Epidermal melanocyte (primary cell): Measurements from ENCODE around the gene TNFRSF18.
A peak's percentile ranks its signal among the peaks of the same experiment; 100 is the strongest.
"Not testable (repeated sequence)": the region's sequence is repeated elsewhere in the genome, so short reads cannot be mapped to it uniquely, and the experiment has no call there.

Source experiments
- DNase-seq: peaks from one replicate; pipeline ENCODE4 v3.0.0; 2011; ENCODE audit warnings: low spot score; ENCODE audit not compliant: insufficient read length

Gene TNFRSF18

DNA sequence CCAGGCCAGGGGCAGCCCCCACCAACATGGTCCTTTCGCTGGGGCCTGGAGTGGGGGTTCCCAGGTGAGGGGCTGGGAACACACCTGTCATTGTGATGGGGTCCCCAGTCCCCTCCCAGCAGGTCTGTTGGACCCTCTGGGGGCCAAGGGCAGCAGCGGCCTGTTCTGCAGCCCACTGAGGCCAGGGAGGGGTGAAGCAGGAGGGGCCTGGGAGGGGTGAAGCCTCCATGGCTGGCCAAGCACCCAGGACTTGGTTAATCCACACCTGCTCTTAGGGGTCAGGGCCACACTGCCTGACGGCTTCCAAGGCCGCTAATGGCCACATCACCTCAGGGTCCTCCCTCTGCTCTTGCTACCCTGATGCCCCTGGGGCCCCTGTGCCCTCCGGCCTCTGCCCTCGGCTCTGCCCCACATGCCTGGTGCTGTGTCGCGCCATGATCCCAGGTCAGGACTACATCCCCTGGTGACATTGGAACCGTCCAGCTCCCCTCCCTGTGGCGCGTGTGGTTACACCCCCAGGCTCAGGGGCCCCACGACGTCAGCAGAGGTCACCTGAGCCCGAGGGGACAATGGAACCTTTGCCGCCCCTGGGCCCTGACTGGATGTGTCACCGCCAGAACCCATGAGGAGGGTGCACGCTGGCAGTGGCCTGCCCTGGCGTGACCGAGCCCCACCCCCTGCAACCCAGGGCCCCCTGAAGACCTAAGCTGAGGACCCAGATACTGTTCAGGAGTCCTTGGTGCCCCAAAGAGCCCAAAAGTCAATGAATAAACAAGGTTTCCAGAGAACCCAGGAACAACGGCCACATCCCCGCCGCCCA, 7.0 kb downstream of the TNFRSF18 start:
- DNase-seq = no peak

DNA sequence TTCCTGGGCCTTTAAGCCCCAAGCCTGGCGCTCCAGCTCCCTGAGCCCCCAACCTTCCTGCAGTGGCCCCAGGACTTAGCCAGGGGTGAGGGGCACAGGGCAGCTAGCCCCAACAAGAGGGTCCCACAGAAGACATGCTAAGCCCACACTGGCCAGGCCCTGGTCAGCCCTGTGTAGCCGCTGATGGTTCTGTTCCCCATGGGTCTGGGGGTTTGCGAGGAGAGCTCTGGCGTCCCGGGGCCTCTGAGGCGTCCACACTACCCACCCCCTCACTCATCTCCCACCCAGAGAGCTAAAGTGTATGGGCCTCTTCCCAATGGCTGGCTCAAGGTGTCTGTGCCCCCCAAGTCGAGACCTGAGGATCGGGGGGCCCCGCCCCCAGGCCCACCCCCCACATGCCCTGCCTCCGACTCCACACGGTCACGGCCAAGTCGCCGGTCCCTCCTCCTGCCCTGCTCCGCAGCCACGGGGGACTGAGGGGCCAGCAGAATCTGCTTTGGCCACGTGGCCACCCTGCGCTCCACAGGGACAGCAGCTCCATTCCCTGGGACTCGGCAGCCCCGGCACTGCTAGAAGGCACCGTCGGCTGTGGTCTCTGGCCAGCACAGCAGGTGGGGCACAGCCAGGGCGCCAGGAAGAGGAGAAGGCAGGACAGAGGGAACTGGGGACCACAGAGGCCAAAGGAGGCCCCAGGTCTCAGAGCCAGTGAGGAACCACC, 7.8 kb downstream of the TNFRSF18 start:
- no peak for DNase-seq

DNA sequence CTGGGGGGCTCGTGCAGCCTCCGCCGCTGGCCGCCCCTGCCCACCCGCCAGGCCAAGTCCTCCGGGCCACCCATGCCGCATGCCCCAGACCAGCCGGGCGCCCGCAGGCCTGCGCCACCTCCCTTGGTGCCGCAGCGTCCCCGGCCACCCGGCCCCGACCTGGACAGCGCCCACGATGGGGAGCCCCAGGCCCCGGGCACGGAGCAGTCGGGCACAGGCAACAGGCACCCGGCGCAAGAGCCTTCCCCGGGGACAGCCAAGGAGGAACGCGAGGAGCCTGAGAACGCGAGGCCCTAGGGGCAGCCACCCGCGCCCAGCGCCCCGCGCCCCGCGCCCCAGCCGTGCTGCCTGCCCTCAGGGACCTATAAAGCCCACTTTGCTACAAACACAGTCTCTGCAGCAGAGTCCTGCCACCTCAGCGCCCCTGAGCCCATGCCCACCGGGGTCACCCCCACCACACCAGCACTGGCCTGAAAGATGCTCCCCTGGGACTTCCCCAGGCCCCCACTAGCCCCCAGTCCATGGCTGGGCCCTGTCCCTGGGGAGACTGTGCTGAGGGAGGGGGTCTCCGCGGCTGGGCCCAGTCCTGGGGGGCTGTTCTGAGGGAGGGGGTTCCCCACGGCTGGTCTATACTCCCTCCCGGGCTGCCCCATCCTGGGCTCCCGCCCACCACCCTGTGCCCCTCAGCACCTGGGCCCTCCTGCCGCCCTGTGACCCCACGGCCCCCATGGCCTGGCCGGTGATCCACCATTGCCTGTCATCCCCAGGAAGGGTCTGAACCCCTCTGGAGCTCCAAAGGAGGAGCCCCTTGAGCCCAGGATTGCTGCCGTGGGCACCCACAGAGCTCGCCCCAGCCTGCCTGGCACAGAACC, 8.6 kb downstream of the TNFRSF18 start:
- peak; percentile 2 for DNase-seq

DNA sequence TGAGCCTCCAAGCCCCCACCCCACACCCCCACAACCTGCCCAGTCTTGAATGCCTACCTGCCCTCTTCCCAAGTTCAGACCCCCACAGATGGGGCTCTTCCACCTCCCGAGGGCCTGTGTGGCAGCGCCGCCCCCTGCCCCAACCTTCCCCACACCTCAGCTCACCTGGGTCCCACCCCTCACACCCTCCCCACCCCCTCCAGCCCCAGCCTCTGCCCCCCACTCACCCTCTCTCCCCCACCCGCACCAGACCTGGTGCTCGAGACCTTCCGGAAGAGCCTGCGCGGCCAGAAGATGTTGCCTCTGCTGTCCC, 9.2 kb downstream of the TNFRSF18 start:
- peak; percentile 11 for DNase-seq

DNA sequence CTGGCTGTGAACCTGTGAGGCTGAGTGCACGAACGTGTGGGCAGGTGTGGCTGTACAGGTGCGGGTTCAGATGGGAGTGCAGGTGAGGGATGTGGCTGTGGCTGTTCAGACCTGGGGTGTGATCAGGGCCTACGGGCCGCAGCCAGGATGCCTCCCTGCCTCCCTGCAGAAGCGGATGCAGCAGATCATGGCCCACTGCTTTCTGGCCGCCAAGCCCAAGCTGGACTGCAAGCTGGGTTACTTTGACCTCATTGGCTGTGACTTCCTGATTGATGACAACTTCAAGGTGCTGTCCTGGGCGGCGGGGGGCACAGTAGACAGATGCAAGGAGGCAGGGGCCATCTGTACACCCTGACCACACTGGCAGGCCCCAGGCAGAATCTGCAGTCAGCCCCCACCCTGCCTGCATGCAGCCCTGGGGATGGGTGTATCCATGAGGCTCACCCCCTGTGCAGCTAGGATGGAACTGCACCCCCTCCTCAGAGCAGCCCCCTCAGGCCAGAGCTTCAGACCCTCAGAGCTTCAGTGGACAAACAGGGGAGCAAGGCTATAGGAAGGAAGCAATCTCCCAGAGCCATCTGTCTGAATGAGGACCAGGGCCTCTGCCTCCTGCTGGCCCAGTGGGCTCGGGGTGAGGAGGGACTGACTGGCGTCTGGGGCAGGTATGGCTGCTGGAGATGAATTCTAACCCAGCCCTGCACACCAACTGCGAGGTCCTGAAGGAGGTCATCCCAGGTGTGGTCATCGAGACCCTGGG, 9.8 kb downstream of the TNFRSF18 start:
- DNase-seq = peak; percentile 8

DNA sequence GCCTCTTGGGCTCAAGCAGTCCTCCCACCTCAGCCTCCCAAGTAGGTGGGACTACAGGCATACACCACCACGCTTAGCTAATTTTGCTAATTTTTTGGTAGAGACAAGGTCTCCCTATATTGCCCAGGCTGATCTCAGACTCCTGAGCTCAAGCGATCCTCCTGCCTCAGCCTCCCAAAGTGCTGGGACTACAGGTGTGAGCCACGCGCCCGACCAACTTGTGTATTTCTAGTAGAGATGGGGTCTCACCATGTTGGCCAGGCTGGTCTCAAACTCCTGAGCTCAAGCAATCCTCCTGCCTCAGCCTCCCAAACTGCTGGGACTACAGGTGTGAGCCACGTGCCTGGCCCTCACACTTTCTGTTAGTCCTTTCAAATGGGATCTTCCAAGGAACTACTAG, 10.7 kb downstream of the TNFRSF18 start:
- not testable (repeated sequence) for DNase-seq

DNA sequence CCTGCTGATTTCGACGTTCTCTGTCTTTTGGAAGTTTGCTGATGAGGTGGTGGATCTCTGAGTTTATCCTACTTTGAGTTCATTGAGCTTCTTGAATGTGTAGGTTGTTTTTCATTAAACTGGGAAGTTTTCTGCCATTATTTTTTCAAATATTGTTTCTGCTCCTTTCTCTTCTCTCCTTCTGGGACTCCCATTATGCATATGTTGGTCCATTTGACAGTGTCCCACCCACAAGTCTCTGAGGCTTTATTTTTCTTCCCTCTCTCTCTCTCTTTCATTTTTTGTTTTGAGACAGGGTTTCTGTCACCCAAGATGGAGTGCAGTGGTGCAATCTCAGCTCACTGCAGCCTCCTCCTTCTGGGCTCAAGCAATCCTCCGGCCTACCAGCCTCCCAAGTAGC, 11.7 kb downstream of the TNFRSF18 start:
- no peak for DNase-seq

DNA sequence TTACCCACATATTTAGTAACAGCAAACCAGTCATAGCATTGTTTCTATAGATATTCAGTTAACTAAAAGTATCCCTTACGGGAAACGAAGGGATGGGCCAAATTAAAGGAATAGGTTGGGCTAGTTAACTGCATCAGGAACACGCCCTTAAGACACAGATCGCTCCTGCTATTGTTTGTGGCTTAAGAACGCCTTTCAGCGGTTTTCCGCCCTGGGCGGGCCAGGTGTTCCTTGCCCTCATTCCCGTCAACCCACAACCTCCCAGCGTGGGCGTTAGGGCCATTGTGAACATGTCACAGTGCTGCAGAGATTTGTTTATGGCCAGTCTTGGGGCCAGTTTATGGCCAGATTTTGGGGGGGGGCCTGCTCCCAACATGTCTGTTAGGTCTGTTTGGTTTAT, 14.7 kb downstream of the TNFRSF18 start:
- DNase-seq = no peak

DNA sequence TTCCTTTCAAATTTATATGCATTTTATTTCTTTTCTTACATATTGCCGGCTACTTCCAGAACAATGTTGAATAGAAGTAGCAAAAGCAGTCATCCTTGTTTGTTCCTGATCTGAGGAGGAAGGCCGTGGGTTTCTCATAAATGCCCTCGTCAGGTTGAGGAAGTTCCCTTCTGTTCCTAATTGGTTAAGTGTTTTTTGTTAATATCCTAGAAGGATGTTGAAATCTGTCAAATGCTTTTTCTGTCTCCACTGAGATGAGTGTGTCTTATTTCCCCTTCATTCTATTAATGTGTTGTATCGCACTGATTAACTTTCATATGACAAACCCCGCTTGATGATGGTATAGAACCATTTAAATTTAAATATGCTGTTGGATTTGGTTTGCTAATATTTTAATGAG, 17.3 kb downstream of the TNFRSF18 start:
- DNase-seq = no peak

DNA sequence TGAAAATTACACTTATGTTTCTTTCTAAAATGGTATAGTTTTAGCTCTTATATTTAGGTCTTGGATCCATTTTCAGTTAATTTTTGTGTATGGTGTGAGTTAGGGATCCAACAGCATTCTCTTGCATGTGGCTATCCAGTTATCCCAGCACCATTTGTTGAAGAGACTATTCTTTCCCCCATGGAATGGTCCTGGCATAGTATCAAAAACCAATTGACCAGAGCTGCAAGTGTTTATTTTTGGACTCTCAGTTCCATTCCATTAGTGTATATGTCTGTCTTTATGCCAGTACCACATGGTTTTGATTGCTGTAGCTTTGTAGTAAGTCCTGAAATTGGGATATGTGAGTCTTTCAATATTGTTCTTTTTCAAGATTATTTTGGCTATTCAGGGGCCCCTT, 18.5 kb downstream of the TNFRSF18 start:
- DNase-seq = peak; percentile 16

DNA sequence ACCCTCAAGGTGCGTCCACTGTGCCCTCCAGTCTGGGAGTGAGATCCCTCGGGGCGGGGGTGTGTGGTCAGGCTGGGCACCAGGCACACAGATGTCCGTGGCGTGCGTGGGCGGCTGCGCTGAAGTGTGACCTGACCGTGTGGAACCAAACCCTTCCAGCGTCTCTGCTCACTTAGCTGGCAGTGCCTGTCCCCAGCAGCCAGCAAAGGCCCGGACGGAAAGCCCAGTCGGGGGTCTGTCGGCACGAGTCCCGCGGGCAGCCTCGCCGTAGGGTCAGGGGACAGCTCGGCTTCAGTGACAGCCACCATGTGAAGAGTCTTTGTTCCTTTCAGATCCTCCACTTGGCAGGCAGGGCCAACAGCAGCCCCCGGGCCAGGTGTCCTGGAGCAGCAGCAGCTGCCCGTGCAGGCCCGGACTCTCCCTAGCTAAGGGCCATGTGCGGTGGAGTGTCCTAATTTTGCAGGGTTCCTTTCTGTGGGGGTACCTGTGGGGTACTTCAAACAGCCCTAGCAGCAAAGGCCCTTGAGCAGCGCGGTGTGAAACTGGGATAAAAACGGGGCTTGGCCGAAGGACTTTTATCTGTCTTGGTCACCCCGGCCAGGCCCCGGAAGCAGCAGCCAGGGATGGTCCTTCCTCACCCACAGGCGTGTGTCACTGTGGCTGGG, 21.2 kb downstream of the TNFRSF18 start:
- DNase-seq = no peak

DNA sequence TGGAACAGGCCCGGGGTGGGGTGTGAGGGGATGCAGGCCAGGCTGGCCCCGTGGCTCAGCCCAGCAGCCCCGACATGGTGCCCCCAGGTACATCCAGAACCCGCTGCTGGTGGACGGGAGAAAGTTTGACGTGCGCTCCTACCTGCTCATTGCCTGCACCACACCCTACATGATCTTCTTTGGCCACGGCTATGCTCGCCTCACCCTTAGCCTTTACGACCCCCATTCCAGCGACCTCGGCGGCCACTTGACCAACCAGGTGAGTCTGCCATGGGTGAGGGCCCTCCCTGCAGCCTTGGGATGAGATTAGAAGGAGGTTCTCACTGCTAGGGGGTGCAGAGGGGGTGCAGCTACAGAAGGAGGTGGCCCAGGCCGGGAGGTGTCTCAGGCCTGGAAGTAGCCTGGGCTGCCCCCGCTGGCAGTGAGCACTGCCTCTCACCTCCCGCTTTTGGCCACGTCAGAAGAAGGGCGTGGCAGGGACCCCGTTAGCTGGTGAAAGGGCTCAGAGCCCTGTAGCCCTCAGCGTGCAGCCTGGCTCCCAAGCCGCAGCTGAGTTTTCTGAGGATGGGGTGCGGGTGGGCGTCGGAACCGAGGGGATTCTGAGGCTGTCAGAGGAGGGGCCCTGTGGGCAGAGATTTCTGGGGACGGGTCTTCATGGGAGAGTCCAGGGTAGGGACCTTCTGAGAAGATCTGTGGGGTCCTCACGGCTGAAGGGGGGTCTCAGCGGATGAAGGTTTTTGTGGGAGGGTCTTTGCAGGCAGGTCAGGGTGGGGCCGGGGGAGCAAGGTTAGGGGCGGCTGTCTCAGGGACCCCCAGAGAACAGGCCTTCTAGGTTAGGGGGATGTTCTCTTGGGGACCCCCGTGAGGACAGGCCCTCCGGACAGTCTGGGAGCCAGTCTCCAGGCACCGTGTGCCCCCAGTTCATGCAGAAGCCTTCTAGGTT, 22.3 kb downstream of the TNFRSF18 start:
- DNase-seq = peak; percentile 12

DNA sequence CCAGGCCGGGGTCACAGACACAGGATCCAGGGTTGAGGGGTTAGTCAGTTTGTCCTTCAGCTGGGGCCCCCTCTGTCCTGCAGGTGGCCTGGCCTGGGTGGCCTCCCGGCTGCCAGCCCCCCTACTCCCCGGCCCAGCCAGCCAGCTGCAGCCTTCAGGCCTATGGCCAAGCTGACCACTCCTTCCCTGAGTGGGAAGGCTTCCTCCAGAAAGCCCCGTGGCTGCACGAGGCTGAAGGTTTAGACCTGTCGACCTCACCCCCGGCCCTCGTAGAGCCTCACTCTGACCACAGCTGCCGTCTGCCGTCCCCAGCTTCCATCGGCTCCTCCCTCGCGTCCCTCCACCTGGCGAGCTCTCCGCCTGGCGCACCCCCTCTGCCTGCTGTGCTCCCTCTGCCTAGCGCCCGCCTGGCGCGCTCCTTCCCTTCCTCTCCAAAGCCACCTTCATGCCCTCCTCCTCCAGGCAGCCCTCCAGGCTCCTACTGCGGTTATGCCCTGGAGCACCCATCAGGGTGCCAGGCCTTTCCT, 23.1 kb downstream of the TNFRSF18 start:
- no peak for DNase-seq

DNA sequence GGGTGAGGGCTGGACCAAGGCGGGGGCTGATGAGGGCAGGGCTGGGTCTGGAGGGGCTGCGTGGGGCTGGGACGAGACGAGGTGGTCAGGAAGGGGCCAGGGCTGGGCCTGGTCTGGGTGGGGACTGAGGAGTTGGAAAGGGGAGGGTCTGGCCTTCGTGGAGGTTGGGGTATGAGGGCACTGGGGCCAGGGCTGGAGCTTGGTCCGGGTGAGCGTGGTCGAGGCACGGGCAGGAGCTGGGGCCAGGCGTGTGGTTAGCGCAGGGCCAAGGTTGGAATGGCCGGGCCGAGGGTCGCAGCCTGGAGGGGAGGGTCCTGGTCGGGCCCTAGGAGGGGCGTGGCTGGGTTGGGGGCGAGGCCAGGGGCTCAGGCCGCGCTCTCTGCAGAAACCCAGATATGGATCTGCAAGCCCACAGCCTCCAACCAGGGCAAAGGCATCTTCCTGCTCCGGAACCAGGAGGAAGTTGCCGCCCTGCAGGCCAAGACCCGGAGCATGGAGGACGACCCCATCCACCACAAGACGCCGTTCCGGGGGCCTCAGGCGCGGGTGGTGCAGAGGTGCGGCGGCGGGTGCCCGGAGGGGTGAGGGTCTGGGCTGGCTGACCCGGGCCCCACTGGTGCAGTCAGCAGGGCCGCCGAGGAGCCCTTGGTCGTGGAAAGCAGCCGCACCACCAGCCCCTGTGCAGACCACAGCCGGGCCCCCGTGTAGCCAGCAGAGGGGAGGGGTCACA, 23.7 kb downstream of the TNFRSF18 start:
- DNase-seq = no peak

DNA sequence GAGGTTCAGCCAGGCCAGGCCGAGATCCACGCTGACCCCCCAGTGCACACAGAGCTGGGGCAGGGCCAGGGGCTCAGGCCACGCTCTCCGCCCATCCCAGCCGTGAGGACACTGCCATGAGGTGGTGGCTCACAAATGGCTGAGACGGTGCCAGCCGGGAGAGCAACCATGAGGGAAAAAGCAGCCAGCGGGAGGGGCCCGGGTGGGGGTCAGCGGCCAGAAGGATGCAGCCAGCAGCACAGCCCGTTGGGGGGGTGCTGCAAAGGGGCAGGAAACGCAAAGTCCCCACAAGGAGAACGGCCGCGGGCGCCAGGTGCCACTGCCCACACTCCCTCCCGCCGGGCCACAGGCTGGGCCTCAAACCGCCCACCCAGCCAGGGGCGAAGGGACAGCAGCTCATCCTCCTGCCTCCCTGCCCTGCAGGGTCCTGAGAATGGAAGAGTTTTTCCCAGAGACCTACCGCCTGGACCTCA, 24.4 kb downstream of the TNFRSF18 start:
- no peak for DNase-seq

DNA sequence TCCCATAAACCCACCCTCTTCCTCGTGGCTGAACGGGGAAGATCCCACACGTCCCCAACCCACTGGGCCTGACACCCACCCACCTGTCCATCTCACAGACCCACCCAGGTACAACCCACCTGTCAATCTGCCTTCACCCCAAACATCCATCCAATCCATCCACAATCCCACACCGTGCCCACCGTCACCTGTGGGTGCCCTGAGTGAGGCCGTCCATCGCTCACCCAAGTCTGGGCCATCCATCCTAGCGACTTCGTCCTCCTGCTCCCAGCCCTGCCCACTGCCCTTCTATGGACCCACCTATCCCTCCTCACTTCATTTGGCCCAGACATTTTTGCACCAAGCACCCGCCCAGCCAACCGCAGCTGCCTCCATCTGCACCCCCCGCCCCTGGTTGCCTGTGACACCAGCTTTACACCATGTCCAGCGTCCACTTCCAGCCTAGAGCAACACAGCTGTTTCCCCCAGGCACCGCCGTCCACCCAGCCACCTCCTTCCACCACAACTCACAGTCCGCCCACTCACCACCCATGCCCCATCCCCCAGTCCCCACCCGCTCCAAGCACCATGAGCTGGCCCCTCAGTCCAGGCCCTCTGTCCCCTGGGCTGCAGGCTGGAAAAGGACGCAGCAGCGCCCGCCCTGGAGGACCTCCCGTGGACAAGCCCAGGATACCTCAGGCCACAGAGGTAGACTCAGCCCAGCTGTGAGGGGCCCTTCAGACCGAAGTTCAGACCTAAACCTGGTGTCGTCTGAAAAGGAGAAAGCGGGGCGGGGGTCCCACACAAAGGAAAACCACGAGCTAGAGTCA, 25.1 kb downstream of the TNFRSF18 start:
- no peak for DNase-seq

DNA sequence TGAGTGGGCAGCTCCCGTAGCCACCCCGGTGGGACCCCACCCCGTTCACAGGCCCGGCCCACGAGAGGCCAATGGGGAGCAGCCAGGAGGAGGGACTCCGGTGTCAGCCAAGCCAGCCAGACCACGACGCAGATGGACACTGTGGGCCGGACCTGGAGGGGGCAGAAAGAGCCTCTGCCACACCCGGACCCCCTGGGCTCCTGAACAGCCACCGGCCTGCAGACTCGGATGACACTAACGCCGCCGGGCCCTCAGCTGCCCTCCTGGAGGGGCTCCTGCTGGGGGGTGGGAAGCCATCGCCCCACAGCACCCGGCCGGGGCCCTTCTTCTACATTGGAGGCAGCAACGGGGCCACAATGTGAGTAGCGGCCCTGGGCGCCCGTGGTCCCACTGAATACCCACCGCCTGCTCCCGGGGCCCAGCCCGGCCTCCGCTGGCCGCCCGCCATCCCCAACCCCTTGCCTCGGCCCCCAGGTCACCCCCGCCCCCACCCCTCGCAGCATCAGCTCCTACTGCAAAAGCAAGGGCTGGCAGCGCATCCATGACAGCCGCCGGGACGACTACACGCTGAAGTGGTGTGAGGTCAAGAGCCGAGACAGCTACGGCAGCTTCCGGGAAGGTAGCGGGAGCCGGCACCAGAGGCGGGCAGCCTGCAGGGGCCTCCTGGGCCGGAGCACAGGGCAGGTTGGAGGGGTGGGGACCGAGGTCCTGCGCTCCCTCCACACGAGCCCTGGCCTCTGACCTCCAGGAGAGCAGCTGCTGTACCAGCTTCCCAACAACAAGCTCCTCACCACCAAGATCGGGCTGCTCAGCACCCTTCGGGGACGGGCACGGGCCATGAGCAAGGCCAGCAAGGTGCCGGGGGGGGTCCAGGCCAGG, 26.2 kb downstream of the TNFRSF18 start:
- DNase-seq = no peak
